Kidney epithelial cell (primary cell): ENCODE data around the gene TMEM182. TPM values are rescaled to one million over a fixed set of nuclear protein-coding genes. Genes with fewer than 3 reads are reported as not detected.

Experiments used
- DNase-seq: peaks from one replicate; pipeline ENCODE4 v3.0.0-alpha.2; 2010; ENCODE audit warnings: low read depth
- H3K27me3 ChIP-seq: 2 replicates; pipeline ENCODE4 v1.6.0; 2011; ENCODE audit warnings: low read length; ENCODE audit not compliant: control insufficient read depth, insufficient read depth
- H3K36me3 ChIP-seq: 2 replicates; pipeline ENCODE4 v1.5.1; 2011; ENCODE audit warnings: low read length; ENCODE audit not compliant: control insufficient read depth, insufficient read depth
- H3K4me3 ChIP-seq: 2 replicates; pipeline ENCODE4 v1.5.1; 2011; ENCODE audit warnings: low read depth, mild to moderate bottlenecking, control low read depth, low read length
- CTCF ChIP-seq: IDR thresholded peaks from 2 replicates; pipeline ENCODE4 v1.5.1; 2011; ENCODE audit warnings: mild to moderate bottlenecking, moderate library complexity, low read length, control low read depth, inconsistent platforms; ENCODE audit not compliant: insufficient read depth, poor library complexity, severe bottlenecking
- total RNA-seq: library from RNA; depleted of rRNA; stranded (reverse); fragments of >200 nt; gene quantifications from 2 replicates; pipeline ENCODE4 v1.2.3, GENCODE V29; 2015

The TMEM182 gene, protein sequence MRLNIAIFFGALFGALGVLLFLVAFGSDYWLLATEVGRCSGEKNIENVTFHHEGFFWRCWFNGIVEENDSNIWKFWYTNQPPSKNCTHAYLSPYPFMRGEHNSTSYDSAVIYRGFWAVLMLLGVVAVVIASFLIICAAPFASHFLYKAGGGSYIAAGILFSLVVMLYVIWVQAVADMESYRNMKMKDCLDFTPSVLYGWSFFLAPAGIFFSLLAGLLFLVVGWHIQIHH
- total RNA-seq, result 4.7 and 5.9 TPM in 2 replicates

DNA sequence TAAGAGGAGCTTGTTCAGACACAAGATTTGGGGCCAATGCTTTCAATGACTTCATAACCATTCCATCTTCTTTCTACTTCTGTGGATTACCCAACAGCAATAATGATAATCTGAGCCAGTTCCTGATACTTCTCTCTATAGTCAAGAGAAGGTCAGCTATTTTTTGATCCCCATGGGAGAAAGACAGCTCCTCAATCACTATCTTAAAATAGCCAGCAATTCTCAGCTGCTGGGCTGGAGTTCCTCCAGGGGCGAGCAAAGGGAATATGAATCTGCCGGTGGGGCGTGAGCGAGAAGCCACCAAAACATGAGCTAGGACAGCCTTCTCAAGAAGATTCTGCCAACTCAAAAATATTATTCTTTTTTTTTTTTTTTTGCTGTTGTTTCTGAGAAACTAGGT lies at the start of gene TMEM182:
TMEM182 (plus strand) TSS at position 269 of the 400 bp plus-strand sequence. CDS start 187 bp downstream, outside the sequence.
- Histone ChIP-seq H3K27me3 (no peaks in the 10 kb centered on the region), H3K4me3 (no peak within 1 kb of the TSS), H3K36me3 (no peaks in the 10 kb centered on the region)
- DNase-seq, result no peak
- no peak for TF ChIP-seq CTCF

DNA sequence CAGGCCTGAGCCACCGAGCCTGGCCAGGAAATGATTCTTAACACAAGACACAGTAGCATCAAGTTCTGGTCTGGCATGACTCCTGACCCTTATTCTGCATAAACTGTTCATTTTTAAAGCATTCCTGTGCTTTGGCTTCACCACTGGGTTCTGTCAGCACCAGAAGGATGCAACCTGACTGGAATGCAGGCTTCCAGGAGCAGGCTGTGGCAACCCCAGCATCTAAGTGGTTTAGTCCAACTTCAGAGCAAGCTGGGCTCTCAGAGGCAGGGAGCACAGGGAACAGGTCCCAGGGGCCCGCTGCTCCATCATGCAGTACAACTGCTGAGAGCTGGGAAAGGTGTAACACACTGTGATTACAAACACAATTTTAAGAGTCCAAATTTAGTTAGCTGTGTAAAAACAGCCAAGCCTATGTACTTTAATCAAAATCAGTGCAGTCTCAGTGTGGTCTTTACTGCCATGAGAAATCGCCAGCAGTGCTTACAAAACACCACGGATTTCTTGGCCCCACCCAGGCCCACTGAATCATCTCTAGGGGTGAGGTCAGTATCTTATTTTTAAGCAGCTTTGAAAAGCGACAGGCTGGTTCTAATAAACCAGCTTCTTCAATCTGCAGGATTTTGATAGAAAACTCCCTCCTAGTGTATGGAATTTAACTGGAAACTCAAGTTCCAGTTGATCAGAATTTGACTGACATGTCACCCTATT lies 44.4 kb upstream of the TMEM182 start:
- H3K36me3 ChIP-seq, result no peaks in the 10 kb centered on the region
- DNase-seq, result no peak
- TF ChIP-seq CTCF, result no peak
- H3K4me3 ChIP-seq, result no peak overlapping the region
- no peaks in the 10 kb centered on the region for H3K27me3 ChIP-seq

GRCh38 chr2:102718387-102719316 lies 43.2 kb upstream of the TMEM182 start:
- DNase-seq, result no peak
- Histone ChIP-seq H3K36me3 (no peaks in the 10 kb centered on the region), H3K4me3 (no peak overlapping the region), H3K27me3 (no peaks in the 10 kb centered on the region)
- TF ChIP-seq CTCF, result no peak

DNA sequence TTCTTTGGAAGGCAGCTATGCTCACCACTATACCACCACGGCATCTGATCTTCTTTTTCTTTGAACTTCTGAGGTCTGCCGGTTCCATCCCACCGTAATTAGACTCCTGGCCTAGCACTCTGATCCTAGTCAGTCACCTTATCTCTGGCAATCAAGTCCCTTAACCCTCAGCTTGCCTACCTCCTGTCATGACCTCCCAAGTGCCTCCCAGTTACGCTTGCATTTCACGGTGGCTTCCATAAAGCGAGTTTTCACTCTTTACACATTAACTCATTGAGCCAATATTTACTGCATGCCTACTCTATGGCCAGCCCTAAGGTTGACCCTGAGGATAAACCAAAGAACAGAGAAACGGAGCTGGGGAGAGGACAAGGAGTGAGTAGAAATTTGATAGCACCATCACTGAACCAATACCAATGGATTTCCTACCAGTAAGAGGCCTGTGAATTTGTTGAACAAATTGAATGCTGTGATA lies 37.8 kb upstream of the TMEM182 start:
- no peak for TF ChIP-seq CTCF
- H3K4me3 ChIP-seq, result no peak overlapping the region
- no peak for DNase-seq
- no peaks in the 10 kb centered on the region for H3K27me3 ChIP-seq
- no peaks in the 10 kb centered on the region for H3K36me3 ChIP-seq

DNA sequence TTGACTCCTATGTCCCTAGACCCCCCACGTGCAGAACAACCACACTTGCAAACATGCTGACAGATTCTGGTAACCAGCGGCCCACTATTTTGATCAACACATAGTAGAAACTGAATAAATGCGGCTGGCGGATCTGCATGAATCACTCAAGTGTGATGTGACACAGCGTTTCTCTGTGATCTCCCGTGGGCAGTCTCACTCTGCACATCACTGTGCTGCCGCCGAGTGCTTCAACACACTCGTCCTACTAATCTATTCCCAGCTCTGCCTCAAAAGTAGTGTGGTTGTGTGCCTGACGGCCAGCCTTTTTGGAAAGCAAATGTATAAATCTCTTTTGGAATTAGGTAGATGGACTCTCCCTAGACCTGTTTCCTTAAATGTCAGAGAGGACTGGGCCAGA lies 37.3 kb upstream of the TMEM182 start:
- no peak overlapping the region for H3K4me3 ChIP-seq
- no peaks in the 10 kb centered on the region for H3K36me3 ChIP-seq
- TF ChIP-seq CTCF, result no peak
- no peak for DNase-seq
- H3K27me3 ChIP-seq, result no peaks in the 10 kb centered on the region
